SK-N-SH (cell line): ENCODE data around the gene ABHD6. TPM values are rescaled to one million over a fixed set of nuclear protein-coding genes. Genes with fewer than 3 reads are reported as not detected.

ENCODE experiments used
- CTCF ChIA-PET: fragments of 300-600, 350-600 bp; formaldehyde crosslinking; extraction: SDS; loops from one replicate; lab custom pipeline; 2021; lab: Yijun Ruan, JAX
- POLR2A ChIA-PET: fragments of 350-600 bp; sonication (Branson Sonifier 250); formaldehyde crosslinking; extraction: SDS; loops from one replicate; lab custom pipeline; 2020; ENCODE audit warnings: antibody characterized with exemption, inconsistent platforms; lab: Yijun Ruan, JAX
- DNase-seq: peaks from one replicate; pipeline ENCODE4 v3.0.0; 2012
- H2AFZ ChIP-seq: fragments of 200-600 bp; sonication (generic); 2 replicates; pipeline ENCODE4 v1.8.1; 2016; ENCODE audit warnings: antibody characterized with exemption, mild to moderate bottlenecking, low read depth
- H3F3A ChIP-seq: fragments of 200-600 bp; sonication (generic); replicated peaks from 2 replicates; pipeline ENCODE3; 2016; ENCODE audit warnings: antibody characterized with exemption, mild to moderate bottlenecking; ENCODE audit not compliant: insufficient read depth
- H3K27ac ChIP-seq, 2 experiments: fragments of 200-500 bp in 1 of 2; fragments of 200-600 bp in 1 of 2; sonication (Bioruptor generic) in 1 of 2; sonication (generic), shearing (Covaris generic) in 1 of 2; 2 replicates each; pipeline versions ENCODE4 v1.5.1 to v1.6.1; 2014 to 2016; ENCODE audit warnings: low read depth in 2 of 2, inconsistent platforms in 1 of 2, low read length in 1 of 2, mild to moderate bottlenecking in 1 of 2, mixed read lengths in 1 of 2
- H3K27me3 ChIP-seq: fragments of 200-600 bp; sonication (generic), shearing (Covaris generic); 2 replicates; pipeline ENCODE4 v1.6.1; 2016; ENCODE audit warnings: mixed run types; ENCODE audit not compliant: insufficient read depth
- H3K36me3 ChIP-seq, 2 experiments: fragments of 200-500 bp in 1 of 2; fragments of 200-600 bp in 1 of 2; sonication (Bioruptor generic) in 1 of 2; sonication (generic) in 1 of 2; replicated peaks in 1 of 2; 2 replicates each; pipeline versions ENCODE3 to v1.5.1; 2014 to 2016; ENCODE audit warnings: low read length in 1 of 2, mild to moderate bottlenecking in 1 of 2; ENCODE audit not compliant: insufficient read depth in 2 of 2, control insufficient read depth in 1 of 2
- H3K4me1 ChIP-seq, 2 experiments: fragments of 200-500 bp in 1 of 2; fragments of 200-600 bp in 1 of 2; sonication (Bioruptor generic) in 1 of 2; sonication (generic), shearing (Covaris generic) in 1 of 2; 2 replicates each; pipeline versions ENCODE4 v1.5.1 to v1.6.1; 2014 to 2016; ENCODE audit warnings: low read depth in 1 of 2, low read length in 1 of 2, mixed run types in 1 of 2; ENCODE audit not compliant: insufficient read depth in 2 of 2, control insufficient read depth in 1 of 2
- H3K4me2 ChIP-seq: fragments of 200-600 bp; sonication (generic), shearing (Covaris generic); 2 replicates; pipeline ENCODE4 v1.6.1; 2017; ENCODE audit warnings: mixed run types
- H3K4me3 ChIP-seq, 2 experiments: fragments of 200-500 bp in 1 of 2; fragments of 200-600 bp in 1 of 2; sonication (Bioruptor generic) in 1 of 2; sonication (generic), shearing (Covaris generic) in 1 of 2; 2 replicates each; pipeline versions ENCODE4 v1.5.1 to v1.8.1; 2014 to 2016; ENCODE audit warnings: low read depth in 2 of 2, inconsistent platforms in 1 of 2, low read length in 1 of 2, mild to moderate bottlenecking in 1 of 2, mixed read lengths in 1 of 2, moderate library complexity in 1 of 2
- H3K79me2 ChIP-seq: fragments of 200-600 bp; sonication (generic); 2 replicates; pipeline ENCODE4 v1.8.1; 2017; ENCODE audit warnings: mild to moderate bottlenecking; ENCODE audit not compliant: insufficient read depth
- H3K9ac ChIP-seq: fragments of 200-600 bp; sonication (generic); 2 replicates; pipeline ENCODE4 v1.6.1; 2017; ENCODE audit warnings: mixed run types
- H3K9me2 ChIP-seq: fragments of 200-600 bp; sonication (generic); 2 replicates; pipeline ENCODE4 v1.6.1; 2017; ENCODE audit warnings: mixed run types
- H3K9me3 ChIP-seq: fragments of 200-600 bp; sonication (generic); 2 replicates; pipeline ENCODE4 v1.6.1; 2017; ENCODE audit warnings: mixed run types, mild to moderate bottlenecking, moderate library complexity
- H4K20me1 ChIP-seq: fragments of 200-600 bp; sonication (generic); 2 replicates; pipeline ENCODE4 v1.6.1; 2017; ENCODE audit warnings: mild to moderate bottlenecking, mixed run types; ENCODE audit not compliant: insufficient read depth
- ELF1 ChIP-seq: IDR thresholded peaks from 2 replicates; pipeline ENCODE4 v1.4.0; 2012
- EP300 ChIP-seq, 2 experiments: IDR thresholded peaks; 2 replicates each; pipeline versions ENCODE4 v1.4.0 to v1.6.1; 2012; ENCODE audit warnings: borderline replicate concordance in 1 of 2, low read depth in 1 of 2, low read length in 1 of 2
- FOXJ3 ChIP-seq: sonication (generic); formaldehyde crosslinking; IDR thresholded peaks from 2 replicates; pipeline ENCODE4 v1.5.1; 2020; ENCODE audit warnings: mild to moderate bottlenecking, missing genetic modification reagents
- MXI1 ChIP-seq: IDR thresholded peaks from 2 replicates; pipeline ENCODE4 v1.6.1; 2012; ENCODE audit warnings: mild to moderate bottlenecking, low read depth, low read length, improper control_type of control experiment
- NFIC ChIP-seq: IDR thresholded peaks from 2 replicates; pipeline ENCODE4 v1.4.0; 2012; ENCODE audit warnings: borderline replicate concordance
- RAD21 ChIP-seq: IDR thresholded peaks from 2 replicates; pipeline ENCODE4 v1.6.1; 2012; ENCODE audit warnings: mild to moderate bottlenecking, low read length
- WGBS: methylation state at CpG from one replicate; pipeline ENCODE4 v1.1.6; 2017; ENCODE audit warnings: low lambda C conversion rate; 5-methylcytosine and 5-hydroxymethylcytosine counted together
- polyA plus RNA-seq, 3 experiments: library from polyadenylated mRNA; depleted of rRNA; stranded (reverse); fragments of >200 nt; gene quantifications; 2 replicates each; pipeline ENCODE4 v1.2.3, GENCODE V29; 2012
- TF ChIP-seq, protein P1 (sequence below): IDR thresholded peaks from 2 replicates; pipeline ENCODE4 v1.6.1; 2012; ENCODE audit warnings: mild to moderate bottlenecking, low read depth, low read length, moderate library complexity
- TF ChIP-seq, protein P2 (sequence below): IDR thresholded peaks from 2 replicates; pipeline ENCODE4 v1.4.0; 2012; ENCODE audit warnings: low read depth, borderline replicate concordance

ABHD6 gene
- polyA plus RNA-seq, 1 of the 3 experiments (the other 2 are of a cell fraction) = 10.7 TPM

DNA sequence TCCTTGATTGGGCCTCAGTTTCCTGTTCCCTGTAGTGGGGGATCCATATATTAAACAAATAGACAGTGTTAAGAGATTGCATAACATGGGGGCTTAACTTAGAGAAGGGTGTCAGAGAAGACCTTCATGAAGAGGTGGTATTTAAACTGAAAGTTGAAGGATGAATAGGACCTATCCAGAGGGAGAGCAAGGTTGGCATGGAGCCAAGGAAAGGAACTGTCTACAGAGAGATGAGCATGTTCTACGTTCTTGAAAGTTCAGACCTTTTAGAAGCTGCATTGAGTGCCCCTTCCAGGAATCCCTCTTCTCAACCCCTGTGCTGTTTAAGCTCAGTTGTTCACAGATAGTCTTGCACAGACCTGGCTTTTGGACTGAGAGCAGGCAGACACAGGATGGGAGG, 71.1 kb downstream of the ABHD6 start:
- Histone ChIP-seq H3K9ac (peak overlapping the region; percentile 10; the same call in 1 of the 2 replicates), H2AFZ (no peak overlapping the region), H3K4me1 (peaks cover 8 to 14% of the 10 kb centered on the region in 2 experiments; a peak in 3 of 4 replicates), H3K27ac (no peak overlapping the region), H3K27me3 (no peaks in the 10 kb centered on the region), H3K4me2 (peak overlapping the region; percentile 80), H3K9me3 (no peaks in the 10 kb centered on the region), H3K9me2 (no peaks in the 10 kb centered on the region), H3K79me2 (peaks cover 70% of the 10 kb centered on the region), H3F3A (peaks cover 3% of the 10 kb centered on the region), H4K20me1 (peaks cover 32% of the 10 kb centered on the region), H3K36me3 (peaks cover 21 to 43% of the 10 kb centered on the region in 2 experiments), H3K4me3 (no peak overlapping the region)
- 80% methylated on average over 1 of the region's 1 CpG for WGBS
- POLR2A ChIA-PET = no interaction called here
- DNase-seq = no peak
- TF ChIP-seq RAD21 = no peak
- peak; percentile 51; the same call in 1 of the 2 replicates for TF ChIP-seq NFIC
- TF ChIP-seq FOXJ3 (CRISPR knock-in tag) = no peak
- no peak for TF ChIP-seq ELF1
- TF ChIP-seq, protein P1, sequence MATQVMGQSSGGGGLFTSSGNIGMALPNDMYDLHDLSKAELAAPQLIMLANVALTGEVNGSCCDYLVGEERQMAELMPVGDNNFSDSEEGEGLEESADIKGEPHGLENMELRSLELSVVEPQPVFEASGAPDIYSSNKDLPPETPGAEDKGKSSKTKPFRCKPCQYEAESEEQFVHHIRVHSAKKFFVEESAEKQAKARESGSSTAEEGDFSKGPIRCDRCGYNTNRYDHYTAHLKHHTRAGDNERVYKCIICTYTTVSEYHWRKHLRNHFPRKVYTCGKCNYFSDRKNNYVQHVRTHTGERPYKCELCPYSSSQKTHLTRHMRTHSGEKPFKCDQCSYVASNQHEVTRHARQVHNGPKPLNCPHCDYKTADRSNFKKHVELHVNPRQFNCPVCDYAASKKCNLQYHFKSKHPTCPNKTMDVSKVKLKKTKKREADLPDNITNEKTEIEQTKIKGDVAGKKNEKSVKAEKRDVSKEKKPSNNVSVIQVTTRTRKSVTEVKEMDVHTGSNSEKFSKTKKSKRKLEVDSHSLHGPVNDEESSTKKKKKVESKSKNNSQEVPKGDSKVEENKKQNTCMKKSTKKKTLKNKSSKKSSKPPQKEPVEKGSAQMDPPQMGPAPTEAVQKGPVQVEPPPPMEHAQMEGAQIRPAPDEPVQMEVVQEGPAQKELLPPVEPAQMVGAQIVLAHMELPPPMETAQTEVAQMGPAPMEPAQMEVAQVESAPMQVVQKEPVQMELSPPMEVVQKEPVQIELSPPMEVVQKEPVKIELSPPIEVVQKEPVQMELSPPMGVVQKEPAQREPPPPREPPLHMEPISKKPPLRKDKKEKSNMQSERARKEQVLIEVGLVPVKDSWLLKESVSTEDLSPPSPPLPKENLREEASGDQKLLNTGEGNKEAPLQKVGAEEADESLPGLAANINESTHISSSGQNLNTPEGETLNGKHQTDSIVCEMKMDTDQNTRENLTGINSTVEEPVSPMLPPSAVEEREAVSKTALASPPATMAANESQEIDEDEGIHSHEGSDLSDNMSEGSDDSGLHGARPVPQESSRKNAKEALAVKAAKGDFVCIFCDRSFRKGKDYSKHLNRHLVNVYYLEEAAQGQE = no peak
- TF ChIP-seq EP300 (IDR thresholded peaks at IDR 0.05; ENCODE audit: borderline replicate concordance in 1 of 2, low read depth in 1 of 2, low read length in 1 of 2) = no peak
- CTCF ChIA-PET = interaction anchor here (0.8 to 6.0 kb wide), 13 partner anchors 10 to 321 kb away, joined by 3 to 48 read pairs (median 15); partner anchors contain the start of gene KCTD6

DNA sequence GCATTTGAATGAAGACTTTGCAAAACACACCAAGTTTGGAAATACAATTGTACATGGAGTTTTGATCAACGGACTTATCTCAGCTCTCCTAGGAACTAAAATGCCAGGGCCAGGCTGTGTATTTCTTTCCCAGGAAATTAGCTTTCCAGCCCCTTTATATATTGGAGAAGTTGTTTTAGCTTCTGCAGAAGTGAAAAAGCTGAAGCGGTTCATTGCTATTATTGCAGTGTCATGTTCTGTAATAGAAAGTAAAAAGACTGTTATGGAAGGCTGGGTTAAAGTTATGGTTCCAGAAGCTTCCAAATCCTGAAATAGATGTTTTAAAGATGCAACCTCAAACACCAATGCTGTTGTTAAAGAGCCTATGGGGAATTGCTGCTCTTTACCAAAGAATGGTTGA, 80.2 kb downstream of the ABHD6 start:
- 100% methylated on average over 2 of the region's 2 CpGs for WGBS
- Histone ChIP-seq H3K27me3 (no peaks in the 10 kb centered on the region), H4K20me1 (no peaks in the 10 kb centered on the region), H3K4me2 (no peak overlapping the region), H3K9me3 (no peaks in the 10 kb centered on the region), H3K4me3 (no peak overlapping the region), H3K27ac (no peak overlapping the region), H2AFZ (no peak overlapping the region), H3K79me2 (peaks cover 24% of the 10 kb centered on the region), H3K36me3 (peaks cover 47 to 55% of the 10 kb centered on the region in 2 experiments), H3K4me1 (no peaks in the 10 kb centered on the region), H3F3A (peaks cover 16% of the 10 kb centered on the region), H3K9me2 (no peaks in the 10 kb centered on the region), H3K9ac (no peak overlapping the region)
- no peak for TF ChIP-seq MXI1
- TF ChIP-seq, protein P2, sequence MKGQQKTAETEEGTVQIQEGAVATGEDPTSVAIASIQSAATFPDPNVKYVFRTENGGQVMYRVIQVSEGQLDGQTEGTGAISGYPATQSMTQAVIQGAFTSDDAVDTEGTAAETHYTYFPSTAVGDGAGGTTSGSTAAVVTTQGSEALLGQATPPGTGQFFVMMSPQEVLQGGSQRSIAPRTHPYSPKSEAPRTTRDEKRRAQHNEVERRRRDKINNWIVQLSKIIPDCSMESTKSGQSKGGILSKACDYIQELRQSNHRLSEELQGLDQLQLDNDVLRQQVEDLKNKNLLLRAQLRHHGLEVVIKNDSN = no peak
- no peak for TF ChIP-seq NFIC
- TF ChIP-seq FOXJ3 (CRISPR knock-in tag) = no peak
- no peak for DNase-seq
- ChIA-PET POLR2A (no interaction called here), CTCF (interaction anchor here (1.0 to 2.8 kb wide), 6 partner anchors 9 to 214 kb away, joined by 4 to 22 read pairs (median 6); partner anchors contain the start of genes HTD2, KCTD6 and RPP14)
